Fibroblast of villous mesenchyme (primary cell): Measurements from ENCODE around the gene RNF151. TPM values are rescaled to one million over a fixed set of nuclear protein-coding genes. Genes with fewer than 3 reads are reported as not detected.

ENCODE experiments used
- DNase-seq: peaks from one replicate; pipeline ENCODE4 v3.0.0-alpha.2; 2010; ENCODE audit warnings: low read depth
- H3K4me3 ChIP-seq: 2 replicates; pipeline ENCODE4 v1.5.1; 2011; ENCODE audit warnings: low read depth, mild to moderate bottlenecking, low read length
- CTCF ChIP-seq: IDR thresholded peaks from 2 replicates; pipeline ENCODE4 v1.5.1; 2012; ENCODE audit warnings: low read depth, mild to moderate bottlenecking, low read length; ENCODE audit not compliant: insufficient read depth
- total RNA-seq: library from RNA; depleted of rRNA; stranded (reverse); fragments of >200 nt; gene quantifications from 2 replicates; pipeline ENCODE4 v1.2.3, GENCODE V29; 2012

Gene RNF151
- total RNA-seq, 1 donor, result not detected

GRCh38 chr16:1998852-1999801 lies 32.5 kb downstream of the RNF151 start:
- no peak for DNase-seq
- H3K4me3 ChIP-seq, result no peak overlapping the region
- no peak for TF ChIP-seq CTCF

GRCh38 chr16:1999866-2000514 lies 33.3 kb downstream of the RNF151 start:
- H3K4me3 ChIP-seq, result no peak overlapping the region
- no peak for DNase-seq
- TF ChIP-seq CTCF, result no peak

GRCh38 chr16:2001035-2001434 lies 34.4 kb downstream of the RNF151 start:
- no peak for DNase-seq
- no peak for TF ChIP-seq CTCF

DNA sequence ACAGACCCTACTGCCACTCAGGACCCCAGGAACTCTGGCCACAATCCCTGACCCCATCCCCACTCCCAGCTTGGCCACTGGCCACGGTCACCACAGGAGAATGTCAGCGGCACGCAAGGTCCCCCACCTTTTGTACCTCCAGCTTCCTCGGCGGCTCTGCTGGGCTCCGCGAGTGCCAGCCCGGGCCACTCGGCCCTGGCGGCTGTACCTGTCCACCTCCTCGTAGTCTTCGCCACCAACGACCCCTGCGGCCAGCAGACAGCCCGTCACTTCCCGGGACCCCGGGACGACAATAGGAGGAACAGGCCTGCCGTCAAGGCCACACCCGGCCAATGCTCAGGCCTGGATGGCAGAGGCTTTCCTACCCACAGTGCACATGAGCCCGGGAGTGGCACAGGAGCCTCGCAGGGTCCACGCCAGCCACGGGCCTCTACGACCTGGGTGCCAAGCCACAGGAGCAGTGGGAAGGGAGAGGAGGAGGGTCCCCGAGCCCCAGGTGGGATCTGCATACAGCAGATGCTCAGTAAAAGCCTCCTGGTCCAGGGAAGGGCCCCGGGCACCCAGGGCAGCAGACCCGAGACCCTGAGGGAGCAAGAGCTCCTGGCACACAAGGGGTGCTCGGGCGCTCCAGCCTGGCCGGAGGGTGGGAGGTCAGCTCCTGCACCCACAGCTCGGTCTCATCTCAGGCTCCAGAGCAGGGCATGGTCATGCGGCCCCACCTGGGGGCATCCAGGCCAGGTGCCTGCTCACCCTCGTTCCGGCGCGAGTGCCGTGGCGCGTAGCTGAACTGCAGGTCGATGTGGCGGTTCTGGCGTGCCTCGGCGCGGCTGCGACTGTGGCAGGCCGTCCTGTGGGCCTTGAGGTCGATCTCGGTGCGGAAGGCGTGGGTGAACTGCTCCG lies 35.0 kb downstream of the RNF151 start:
- H3K4me3 ChIP-seq, result no peak overlapping the region
- no peak for TF ChIP-seq CTCF
- DNase-seq, result no peak

More at GRCh38 chr16:2001035-2001434, 34.4 kb downstream of the RNF151 start:
- H3K4me3 ChIP-seq, result no peak overlapping the region

DNA sequence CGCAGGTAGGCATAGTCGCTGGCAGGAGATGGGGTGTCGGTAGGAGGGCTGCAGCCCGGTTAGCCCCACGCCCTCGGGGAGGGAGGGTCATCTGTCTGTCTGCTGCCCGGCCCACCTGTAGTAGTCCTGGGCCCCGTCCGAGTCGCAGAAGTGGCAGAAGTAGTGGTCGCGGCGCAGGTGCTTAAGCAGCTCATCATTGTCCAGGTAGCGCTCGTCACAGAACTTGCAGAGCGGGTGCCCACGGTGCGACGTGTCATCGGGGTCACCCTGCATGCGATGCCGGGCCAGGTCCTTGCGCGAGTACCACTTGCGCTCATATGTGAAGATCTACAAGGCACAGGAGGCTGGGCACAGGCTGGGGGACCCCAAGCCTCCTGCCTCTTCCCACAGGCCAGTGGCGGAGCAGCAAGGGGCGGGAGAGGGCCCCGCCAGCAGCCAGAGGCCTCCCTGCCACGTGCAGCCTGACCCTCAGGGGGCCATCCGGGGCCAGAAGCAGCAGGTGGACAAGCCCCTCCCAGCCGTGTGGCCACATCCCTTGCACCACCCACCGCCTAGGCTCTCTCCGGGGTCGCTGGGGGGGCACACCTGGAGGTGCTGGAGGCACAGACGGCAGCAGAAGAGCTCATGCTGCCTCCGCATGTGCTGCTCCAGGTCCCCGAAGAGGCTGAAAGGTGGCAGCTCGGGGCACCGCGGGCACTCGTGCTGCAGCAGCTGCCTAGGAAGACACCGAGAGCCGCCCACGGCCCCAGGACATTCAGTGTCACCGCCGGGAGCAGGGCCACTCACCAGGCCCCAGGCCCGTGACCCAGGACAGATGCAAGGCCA lies 36.0 kb downstream of the RNF151 start:
- no peak overlapping the region for H3K4me3 ChIP-seq
- DNase-seq, result no peak
- no peak for TF ChIP-seq CTCF
